ENCODE results near the gene GCLM. TPM values are rescaled to one million over a fixed set of nuclear protein-coding genes. Genes with fewer than 3 reads are reported as not detected.

The GCLM gene
- total RNA-seq, 1 donor from 2014 or later = 8.1 TPM

DNA sequence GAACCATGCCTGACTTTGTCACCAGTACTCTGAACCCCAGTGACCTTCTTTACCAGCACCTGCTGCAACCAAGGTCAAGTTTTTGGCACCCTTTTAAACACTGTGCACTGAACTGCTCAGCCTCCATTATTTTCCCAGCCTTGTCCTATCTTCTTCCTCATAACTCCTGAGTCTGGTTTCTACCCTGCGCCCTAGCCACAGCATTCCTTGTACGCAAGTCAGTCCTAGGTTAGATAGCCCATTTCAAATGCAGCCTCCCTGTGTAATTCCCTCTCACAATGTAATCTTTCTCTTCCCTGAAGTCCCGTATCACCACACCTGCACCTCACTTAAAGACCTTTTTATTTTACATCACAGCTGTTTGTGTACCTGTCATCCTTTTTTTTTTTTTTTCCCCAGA lies 67.5 kb downstream of the GCLM start:
- Histone ChIP-seq H3K4me3 (no peak overlapping the region), H3K4me1 (peaks cover 16% of the 10 kb centered on the region), H3K36me3 (no peaks in the 10 kb centered on the region), H3K27me3 (no peaks in the 10 kb centered on the region), H3K27ac (no peak overlapping the region), H3K9me3 (no peaks in the 10 kb centered on the region)
- intact Hi-C loops (cut with DNase I) = loop anchor here (10.0 kb wide), 2 partner anchors 217 to 407 kb away; no protein-coding TSS in a partner anchor
- TF ChIP-seq, protein P1, sequence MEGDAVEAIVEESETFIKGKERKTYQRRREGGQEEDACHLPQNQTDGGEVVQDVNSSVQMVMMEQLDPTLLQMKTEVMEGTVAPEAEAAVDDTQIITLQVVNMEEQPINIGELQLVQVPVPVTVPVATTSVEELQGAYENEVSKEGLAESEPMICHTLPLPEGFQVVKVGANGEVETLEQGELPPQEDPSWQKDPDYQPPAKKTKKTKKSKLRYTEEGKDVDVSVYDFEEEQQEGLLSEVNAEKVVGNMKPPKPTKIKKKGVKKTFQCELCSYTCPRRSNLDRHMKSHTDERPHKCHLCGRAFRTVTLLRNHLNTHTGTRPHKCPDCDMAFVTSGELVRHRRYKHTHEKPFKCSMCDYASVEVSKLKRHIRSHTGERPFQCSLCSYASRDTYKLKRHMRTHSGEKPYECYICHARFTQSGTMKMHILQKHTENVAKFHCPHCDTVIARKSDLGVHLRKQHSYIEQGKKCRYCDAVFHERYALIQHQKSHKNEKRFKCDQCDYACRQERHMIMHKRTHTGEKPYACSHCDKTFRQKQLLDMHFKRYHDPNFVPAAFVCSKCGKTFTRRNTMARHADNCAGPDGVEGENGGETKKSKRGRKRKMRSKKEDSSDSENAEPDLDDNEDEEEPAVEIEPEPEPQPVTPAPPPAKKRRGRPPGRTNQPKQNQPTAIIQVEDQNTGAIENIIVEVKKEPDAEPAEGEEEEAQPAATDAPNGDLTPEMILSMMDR (IDR thresholded peaks at IDR 0.05) = no peak
- TF ChIP-seq POLR2A (IDR thresholded peaks at IDR 0.05) (no peak), POLR2AphosphoS5 (IDR thresholded peaks at IDR 0.05; ENCODE audit: insufficient read depth in 1 of 2, low read depth in 1 of 2) (no peak)
- no peak for DNase-seq (ENCODE audit: extremely low spot score in 2 of 2)

DNA sequence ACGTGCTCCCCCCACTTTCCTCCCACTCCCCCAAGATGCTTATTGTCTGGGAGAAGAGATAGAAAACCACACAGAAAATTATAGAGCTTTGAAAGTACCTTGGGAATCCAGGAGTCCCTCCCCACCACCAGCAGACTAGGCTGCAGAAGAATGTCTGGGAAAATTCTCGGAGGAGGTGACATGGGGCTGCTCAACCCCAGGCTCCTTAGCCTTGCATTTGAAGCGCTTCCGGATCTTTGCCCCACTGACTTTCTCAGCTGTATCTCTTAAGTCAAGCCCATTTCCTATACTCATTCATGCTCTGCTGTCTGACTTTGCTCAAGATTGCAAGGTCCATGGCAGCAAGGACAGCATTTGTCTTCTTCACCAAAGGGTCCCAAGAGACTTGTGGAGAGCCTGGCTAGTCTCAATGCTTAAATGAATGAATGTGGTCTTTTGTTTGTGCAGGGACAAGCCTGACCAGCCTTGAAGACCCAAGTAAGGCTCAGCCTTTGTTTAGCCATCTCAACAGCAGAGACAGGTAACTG lies 68.2 kb downstream of the GCLM start:
- peaks cover 16% of the 10 kb centered on the region for H3K4me1 ChIP-seq
- no peak overlapping the region for H3K4me3 ChIP-seq
- no peak for DNase-seq (ENCODE audit: extremely low spot score in 2 of 2)
- no peaks in the 10 kb centered on the region for H3K36me3 ChIP-seq
- intact Hi-C loops (cut with DNase I) = loop anchor here (10.0 kb wide), 2 partner anchors 216 to 406 kb away; no protein-coding TSS in a partner anchor
- TF ChIP-seq POLR2AphosphoS5 (IDR thresholded peaks at IDR 0.05; ENCODE audit: insufficient read depth in 1 of 2, low read depth in 1 of 2) (no peak), POLR2A (IDR thresholded peaks at IDR 0.05) (no peak)
- TF ChIP-seq, protein P1 (IDR thresholded peaks at IDR 0.05) = no peak
- no peaks in the 10 kb centered on the region for H3K9me3 ChIP-seq
- H3K27me3 ChIP-seq = no peaks in the 10 kb centered on the region
- H3K27ac ChIP-seq = no peak overlapping the region

DNA sequence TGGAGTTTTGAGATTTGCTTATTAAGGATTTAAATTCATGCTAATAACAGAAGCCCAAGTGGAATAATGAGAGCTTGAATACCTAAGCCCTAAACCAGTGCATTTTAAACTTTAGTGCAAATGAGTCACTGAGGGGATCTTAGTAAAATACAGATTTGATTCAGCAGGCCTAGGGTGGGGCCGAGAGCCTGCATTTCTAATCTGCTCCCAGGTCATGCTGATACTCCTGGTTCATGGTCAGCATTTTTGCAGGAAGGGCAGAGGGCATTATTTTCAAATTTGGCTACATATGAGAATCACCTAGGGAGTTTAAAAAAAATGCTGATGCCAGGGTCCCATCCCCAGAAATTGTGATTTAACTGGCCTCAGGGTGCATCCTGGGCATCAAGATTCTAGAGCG lies 69.5 kb downstream of the GCLM start:
- intact Hi-C loops (cut with DNase I) = loop anchor here (10.0 kb wide), 2 partner anchors 215 to 405 kb away; no protein-coding TSS in a partner anchor
- no peaks in the 10 kb centered on the region for H3K27me3 ChIP-seq
- peaks cover 4% of the 10 kb centered on the region for H3K4me1 ChIP-seq
- H3K4me3 ChIP-seq = no peak overlapping the region
- H3K36me3 ChIP-seq = no peaks in the 10 kb centered on the region
- H3K9me3 ChIP-seq = no peaks in the 10 kb centered on the region
- no peak overlapping the region for H3K27ac ChIP-seq
- DNase-seq (ENCODE audit: extremely low spot score in 2 of 2) = no peak
- TF ChIP-seq POLR2A (IDR thresholded peaks at IDR 0.05) (no peak), POLR2AphosphoS5 (IDR thresholded peaks at IDR 0.05; ENCODE audit: insufficient read depth in 1 of 2, low read depth in 1 of 2) (no peak)
- TF ChIP-seq, protein P1 (IDR thresholded peaks at IDR 0.05) = no peak

DNA sequence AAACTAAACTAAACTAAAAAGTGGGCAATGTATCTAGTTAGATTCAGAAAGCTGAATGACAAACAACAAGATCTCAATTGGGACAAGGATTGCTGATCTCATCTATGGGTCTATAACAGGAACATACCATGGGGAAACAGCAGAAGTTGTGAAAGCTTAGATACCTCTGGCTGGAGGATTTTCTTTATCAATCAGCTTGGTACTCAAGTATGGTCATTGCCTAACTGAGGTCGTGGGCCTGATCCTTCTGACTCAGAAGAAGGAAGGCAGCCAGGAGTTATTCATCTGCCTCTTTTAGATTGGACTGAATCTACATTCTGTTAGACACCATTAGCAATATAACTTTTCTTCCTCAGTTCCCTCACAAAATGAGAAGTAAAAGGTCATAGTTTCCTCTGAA lies 69.9 kb downstream of the GCLM start:
- no peak for DNase-seq (ENCODE audit: extremely low spot score in 2 of 2)

DNA sequence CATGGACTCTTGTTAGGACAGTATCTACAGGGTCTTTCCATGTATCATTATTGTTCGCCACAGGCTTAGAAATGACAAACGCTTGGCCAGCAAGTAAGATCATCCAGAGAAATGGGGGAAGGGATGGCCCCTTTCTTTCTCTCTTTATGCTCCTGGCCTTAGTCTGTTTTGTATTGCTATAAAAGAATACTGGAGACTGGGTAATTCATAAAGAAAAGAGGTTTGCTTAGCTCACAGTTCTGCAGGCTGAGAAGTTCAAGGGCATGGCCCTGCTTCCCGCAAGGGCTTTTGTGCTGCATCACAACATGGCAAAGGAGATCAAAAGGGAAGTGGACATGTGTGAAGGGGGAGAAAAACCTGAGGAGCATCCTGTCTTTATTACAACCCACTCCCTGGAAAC lies 71.3 kb downstream of the GCLM start:
- Histone ChIP-seq H3K27ac (no peak overlapping the region), H3K4me3 (no peak overlapping the region), H3K27me3 (no peaks in the 10 kb centered on the region), H3K9me3 (no peaks in the 10 kb centered on the region), H3K36me3 (no peaks in the 10 kb centered on the region), H3K4me1 (no peaks in the 10 kb centered on the region)
- TF ChIP-seq POLR2A (IDR thresholded peaks at IDR 0.05) (no peak), POLR2AphosphoS5 (IDR thresholded peaks at IDR 0.05; ENCODE audit: insufficient read depth in 1 of 2, low read depth in 1 of 2) (no peak)
- TF ChIP-seq, protein P1 (IDR thresholded peaks at IDR 0.05) = no peak
- DNase-seq (ENCODE audit: extremely low spot score in 2 of 2) = no peak
- intact Hi-C loops (cut with DNase I) = no loop called here

More for the DNA sequence above, 69.9 kb downstream of the GCLM start:
- Histone ChIP-seq H3K27ac (no peak overlapping the region), H3K4me1 (no peaks in the 10 kb centered on the region), H3K9me3 (no peaks in the 10 kb centered on the region), H3K36me3 (no peaks in the 10 kb centered on the region), H3K4me3 (no peak overlapping the region), H3K27me3 (no peaks in the 10 kb centered on the region)
- intact Hi-C loops (cut with DNase I) = no loop called here
- TF ChIP-seq POLR2AphosphoS5 (IDR thresholded peaks at IDR 0.05; ENCODE audit: insufficient read depth in 1 of 2, low read depth in 1 of 2) (no peak), POLR2A (IDR thresholded peaks at IDR 0.05) (no peak)
- TF ChIP-seq, protein P1 (IDR thresholded peaks at IDR 0.05) = no peak

All from vagina (tissue), 2 donors.